ENCODE results near the gene SDSL. TPM values are rescaled to one million over a fixed set of nuclear protein-coding genes. Genes with fewer than 3 reads are reported as not detected.

SDSL gene
- total and polyA plus RNA-seq, 2 of the 13 experiments (the other 11 are each of a cell fraction or from before 2014, with no cell fraction given) = 1.2 to 1.7 TPM

DNA sequence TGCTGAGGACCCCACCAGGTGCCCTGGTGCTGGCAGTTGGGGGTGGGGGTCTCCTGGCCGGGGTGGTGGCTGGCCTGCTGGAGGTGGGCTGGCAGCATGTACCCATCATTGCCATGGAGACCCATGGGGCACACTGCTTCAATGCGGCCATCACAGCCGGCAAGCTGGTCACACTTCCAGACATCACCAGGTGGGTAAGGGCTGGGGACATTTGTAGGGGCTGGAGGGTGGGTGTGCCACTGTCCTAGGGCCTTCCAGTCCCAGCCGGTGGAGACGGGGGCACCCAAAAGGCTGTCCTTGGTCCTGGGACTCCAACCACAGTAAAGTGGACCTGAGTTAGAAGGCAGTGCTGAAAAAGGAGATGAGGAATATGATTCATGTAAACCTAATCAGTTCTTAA is 13.2 kb downstream of the SDSL start:
- H3K9ac ChIP-seq (ENCODE audit: insufficient read depth, low read depth, low read length) = no peak overlapping the region
- 57% methylated on average over 2 of the region's 5 CpGs for WGBS (ENCODE audit: low lambda C conversion rate)
- no peak for FAIRE-seq
- H2AFZ ChIP-seq (ENCODE audit: low read length) = no peak overlapping the region
- no peak for DNase-seq (ENCODE audit: low spot score)
- ChIA-PET CTCF (ENCODE audit: low intra/inter-chr PET ratio, low total read pairs) (no interaction called here), POLR2A (no interaction called here)
- TF ChIP-seq ZNF335 (CRISPR knock-in tag; IDR thresholded peaks at IDR 0.05) (no peak), CENPT (CRISPR knock-in tag; IDR thresholded peaks at IDR 0.05; ENCODE audit: low read depth) (no peak), RCOR2 (CRISPR knock-in tag; IDR thresholded peaks at IDR 0.05) (no peak), AKAP8 (CRISPR knock-in tag; IDR thresholded peaks at IDR 0.05) (no peak), EED (CRISPR knock-in tag; IDR thresholded peaks at IDR 0.05) (no peak), PAX8 (CRISPR knock-in tag; IDR thresholded peaks at IDR 0.05; ENCODE audit: borderline replicate concordance) (no peak), EHMT2 (IDR thresholded peaks at IDR 0.05; ENCODE audit: borderline replicate concordance, low read depth, low read length) (no peak), KLF9 (CRISPR knock-in tag; IDR thresholded peaks at IDR 0.05; ENCODE audit: low read depth) (no peak), MATR3 (CRISPR knock-in tag; IDR thresholded peaks at IDR 0.05) (no peak), TAF1 (CRISPR knock-in tag; IDR thresholded peaks at IDR 0.05) (no peak), ZNF776 (CRISPR knock-in tag; IDR thresholded peaks at IDR 0.05) (no peak), ISX (CRISPR knock-in tag; conservative IDR thresholded peaks at IDR 0.05) (no peak)
- TF ChIP-seq, protein P1, sequence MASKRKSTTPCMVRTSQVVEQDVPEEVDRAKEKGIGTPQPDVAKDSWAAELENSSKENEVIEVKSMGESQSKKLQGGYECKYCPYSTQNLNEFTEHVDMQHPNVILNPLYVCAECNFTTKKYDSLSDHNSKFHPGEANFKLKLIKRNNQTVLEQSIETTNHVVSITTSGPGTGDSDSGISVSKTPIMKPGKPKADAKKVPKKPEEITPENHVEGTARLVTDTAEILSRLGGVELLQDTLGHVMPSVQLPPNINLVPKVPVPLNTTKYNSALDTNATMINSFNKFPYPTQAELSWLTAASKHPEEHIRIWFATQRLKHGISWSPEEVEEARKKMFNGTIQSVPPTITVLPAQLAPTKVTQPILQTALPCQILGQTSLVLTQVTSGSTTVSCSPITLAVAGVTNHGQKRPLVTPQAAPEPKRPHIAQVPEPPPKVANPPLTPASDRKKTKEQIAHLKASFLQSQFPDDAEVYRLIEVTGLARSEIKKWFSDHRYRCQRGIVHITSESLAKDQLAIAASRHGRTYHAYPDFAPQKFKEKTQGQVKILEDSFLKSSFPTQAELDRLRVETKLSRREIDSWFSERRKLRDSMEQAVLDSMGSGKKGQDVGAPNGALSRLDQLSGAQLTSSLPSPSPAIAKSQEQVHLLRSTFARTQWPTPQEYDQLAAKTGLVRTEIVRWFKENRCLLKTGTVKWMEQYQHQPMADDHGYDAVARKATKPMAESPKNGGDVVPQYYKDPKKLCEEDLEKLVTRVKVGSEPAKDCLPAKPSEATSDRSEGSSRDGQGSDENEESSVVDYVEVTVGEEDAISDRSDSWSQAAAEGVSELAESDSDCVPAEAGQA (IDR thresholded peaks at IDR 0.05; ENCODE audit: low read depth) = no peak
- TF ChIP-seq, protein P1 (CRISPR knock-in tag; IDR thresholded peaks at IDR 0.05; ENCODE audit: borderline replicate concordance) = no peak
- no peak for ATAC-seq
- no peak overlapping the region for H3K4me3 ChIP-seq (replicated peaks in 1 of 3; ENCODE audit: insufficient read depth in 1 of 3, low read depth in 2 of 3, low read length in 3 of 3)
- no peaks in the 10 kb centered on the region for H4K20me1 ChIP-seq (ENCODE audit: insufficient read depth, low read length)
- no peak overlapping the region for H3K27ac ChIP-seq (ENCODE audit: extremely low read length, insufficient read depth, low read length)
- no peaks in the 10 kb centered on the region for H3K79me2 ChIP-seq (ENCODE audit: insufficient read depth, low read length)
- BruUV-seq (replicated peaks) = no TSS peak
- H3K4me2 ChIP-seq (ENCODE audit: low read depth, low read length) = no peak overlapping the region
- H3K36me3 ChIP-seq (replicated peaks in 1 of 2; ENCODE audit: control insufficient read depth in 1 of 2, insufficient read depth in 2 of 2, low read length in 2 of 2) = no peaks in the 10 kb centered on the region
- in situ Hi-C loops (cut with HindIII; ENCODE audit: extremely low pct_ligation_motif_present, low pct_unique_long_range_greater_than_20kb) (loop anchor here (10.0 kb wide), 1 partner anchor 479 kb away; no protein-coding TSS in a partner anchor), intact Hi-C loops (cut with micrococcal nuclease; ENCODE audit: unreplicated experiment) (no loop called here)
- peaks cover 0 to 5% of the 10 kb centered on the region in 2 experiments; a peak in 1 of 5 replicates for H3K27me3 ChIP-seq (ENCODE audit: control insufficient read depth in 1 of 2, insufficient read depth in 2 of 2, low read length in 2 of 2)
- H3K4me1 ChIP-seq (ENCODE audit: insufficient read depth, low read length) = peaks cover 7% of the 10 kb centered on the region; the same call in 1 of the 2 replicates
- H3K9me3 ChIP-seq (ENCODE audit: low read length) = no peaks in the 10 kb centered on the region
